ENCODE results near the gene UGT3A2. TPM values are rescaled to one million over a fixed set of nuclear protein-coding genes. Genes with fewer than 3 reads are reported as not detected.

Gene UGT3A2
- total and polyA plus RNA-seq, 2 experiments from 2014 or later = 17.2 to 27.0 TPM

- TF ChIP-seq, protein P1, sequence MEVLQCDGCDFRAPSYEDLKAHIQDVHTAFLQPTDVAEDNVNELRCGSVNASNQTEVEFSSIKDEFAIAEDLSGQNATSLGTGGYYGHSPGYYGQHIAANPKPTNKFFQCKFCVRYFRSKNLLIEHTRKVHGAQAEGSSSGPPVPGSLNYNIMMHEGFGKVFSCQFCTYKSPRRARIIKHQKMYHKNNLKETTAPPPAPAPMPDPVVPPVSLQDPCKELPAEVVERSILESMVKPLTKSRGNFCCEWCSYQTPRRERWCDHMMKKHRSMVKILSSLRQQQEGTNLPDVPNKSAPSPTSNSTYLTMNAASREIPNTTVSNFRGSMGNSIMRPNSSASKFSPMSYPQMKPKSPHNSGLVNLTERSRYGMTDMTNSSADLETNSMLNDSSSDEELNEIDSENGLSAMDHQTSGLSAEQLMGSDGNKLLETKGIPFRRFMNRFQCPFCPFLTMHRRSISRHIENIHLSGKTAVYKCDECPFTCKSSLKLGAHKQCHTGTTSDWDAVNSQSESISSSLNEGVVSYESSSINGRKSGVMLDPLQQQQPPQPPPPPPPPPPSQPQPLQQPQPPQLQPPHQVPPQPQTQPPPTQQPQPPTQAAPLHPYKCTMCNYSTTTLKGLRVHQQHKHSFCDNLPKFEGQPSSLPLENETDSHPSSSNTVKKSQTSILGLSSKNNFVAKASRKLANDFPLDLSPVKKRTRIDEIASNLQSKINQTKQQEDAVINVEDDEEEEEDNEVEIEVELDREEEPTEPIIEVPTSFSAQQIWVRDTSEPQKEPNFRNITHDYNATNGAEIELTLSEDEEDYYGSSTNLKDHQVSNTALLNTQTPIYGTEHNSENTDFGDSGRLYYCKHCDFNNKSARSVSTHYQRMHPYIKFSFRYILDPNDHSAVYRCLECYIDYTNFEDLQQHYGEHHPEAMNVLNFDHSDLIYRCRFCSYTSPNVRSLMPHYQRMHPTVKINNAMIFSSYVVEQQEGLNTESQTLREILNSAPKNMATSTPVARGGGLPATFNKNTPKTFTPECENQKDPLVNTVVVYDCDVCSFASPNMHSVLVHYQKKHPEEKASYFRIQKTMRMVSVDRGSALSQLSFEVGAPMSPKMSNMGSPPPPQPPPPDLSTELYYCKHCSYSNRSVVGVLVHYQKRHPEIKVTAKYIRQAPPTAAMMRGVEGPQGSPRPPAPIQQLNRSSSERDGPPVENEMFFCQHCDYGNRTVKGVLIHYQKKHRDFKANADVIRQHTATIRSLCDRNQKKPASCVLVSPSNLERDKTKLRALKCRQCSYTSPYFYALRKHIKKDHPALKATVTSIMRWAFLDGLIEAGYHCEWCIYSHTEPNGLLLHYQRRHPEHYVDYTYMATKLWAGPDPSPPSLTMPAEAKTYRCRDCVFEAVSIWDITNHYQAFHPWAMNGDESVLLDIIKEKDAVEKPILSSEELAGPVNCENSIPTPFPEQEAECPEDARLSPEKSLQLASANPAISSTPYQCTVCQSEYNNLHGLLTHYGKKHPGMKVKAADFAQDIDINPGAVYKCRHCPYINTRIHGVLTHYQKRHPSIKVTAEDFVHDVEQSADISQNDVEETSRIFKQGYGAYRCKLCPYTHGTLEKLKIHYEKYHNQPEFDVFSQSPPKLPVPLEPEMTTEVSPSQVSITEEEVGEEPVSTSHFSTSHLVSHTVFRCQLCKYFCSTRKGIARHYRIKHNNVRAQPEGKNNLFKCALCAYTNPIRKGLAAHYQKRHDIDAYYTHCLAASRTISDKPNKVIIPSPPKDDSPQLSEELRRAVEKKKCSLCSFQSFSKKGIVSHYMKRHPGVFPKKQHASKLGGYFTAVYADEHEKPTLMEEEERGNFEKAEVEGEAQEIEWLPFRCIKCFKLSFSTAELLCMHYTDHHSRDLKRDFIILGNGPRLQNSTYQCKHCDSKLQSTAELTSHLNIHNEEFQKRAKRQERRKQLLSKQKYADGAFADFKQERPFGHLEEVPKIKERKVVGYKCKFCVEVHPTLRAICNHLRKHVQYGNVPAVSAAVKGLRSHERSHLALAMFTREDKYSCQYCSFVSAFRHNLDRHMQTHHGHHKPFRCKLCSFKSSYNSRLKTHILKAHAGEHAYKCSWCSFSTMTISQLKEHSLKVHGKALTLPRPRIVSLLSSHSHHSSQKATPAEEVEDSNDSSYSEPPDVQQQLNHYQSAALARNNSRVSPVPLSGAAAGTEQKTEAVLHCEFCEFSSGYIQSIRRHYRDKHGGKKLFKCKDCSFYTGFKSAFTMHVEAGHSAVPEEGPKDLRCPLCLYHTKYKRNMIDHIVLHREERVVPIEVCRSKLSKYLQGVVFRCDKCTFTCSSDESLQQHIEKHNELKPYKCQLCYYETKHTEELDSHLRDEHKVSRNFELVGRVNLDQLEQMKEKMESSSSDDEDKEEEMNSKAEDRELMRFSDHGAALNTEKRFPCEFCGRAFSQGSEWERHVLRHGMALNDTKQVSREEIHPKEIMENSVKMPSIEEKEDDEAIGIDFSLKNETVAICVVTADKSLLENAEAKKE (CRISPR knock-in tag; IDR thresholded peaks at IDR 0.05) = no peak
- no peak for TF ChIP-seq CTCF (conservative IDR thresholded peaks at IDR 0.05; ENCODE audit: low read depth in 2 of 2)
Measured at GRCh38 chr5:36068751-36069281, 2.1 kb upstream of the UGT3A2 start (continued).

DNA sequence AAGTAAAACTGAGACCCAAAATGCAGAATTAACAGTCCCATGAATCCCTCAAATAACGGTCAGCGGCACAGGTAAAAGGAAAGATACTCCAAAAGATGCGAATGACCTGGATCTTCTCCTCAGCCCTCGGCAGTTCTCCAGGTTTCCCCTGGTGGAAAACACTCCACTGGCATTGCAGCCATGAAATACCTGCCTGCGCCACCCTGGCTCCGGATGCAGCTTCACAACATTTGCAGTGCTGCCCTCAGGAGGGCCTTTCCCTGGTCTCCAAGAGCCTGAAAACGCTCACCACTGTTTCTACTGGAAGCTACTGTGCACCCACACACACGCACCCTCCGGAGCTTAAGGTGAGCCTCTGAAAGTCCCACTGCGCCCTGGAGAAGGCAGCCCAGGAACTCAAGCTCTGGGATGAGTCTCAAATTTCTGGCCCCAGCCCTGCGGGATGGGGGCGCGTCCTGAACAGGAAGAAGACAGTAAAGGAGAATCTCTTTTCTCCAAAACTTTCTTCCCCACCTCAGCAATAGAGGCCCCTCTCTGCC, 612 bp downstream of the UGT3A2 start:
- no peak for DNase-seq (ENCODE audit: low spot score)
- Mint-ChIP-seq H3K4me1 (peaks cover 15% of the 10 kb centered on the region), H3K27me3 (ENCODE audit: insufficient read depth, low read depth, poor library complexity) (peaks cover 3% of the 10 kb centered on the region), H3K9me3 (peaks cover 7% of the 10 kb centered on the region; the same call in 1 of the 3 replicates), H3K4me3 (peak overlapping the region; percentile 87), H3K36me3 (ENCODE audit: low read depth) (peaks cover 25% of the 10 kb centered on the region), H3K27ac (peak overlapping the region; percentile 72; the same call in 1 of the 2 replicates)
- peaks cover 7% of the 10 kb centered on the region; the same call in 1 of the 2 replicates for H3K27me3 ChIP-seq (ENCODE audit: insufficient read depth)
- H2AFZ ChIP-seq = peak overlapping the region; percentile 84
- H3K4me1 ChIP-seq (ENCODE audit: insufficient read depth) = peaks cover 13% of the 10 kb centered on the region
- no peaks in the 10 kb centered on the region for H4K20me1 ChIP-seq (replicated peaks; ENCODE audit: insufficient read depth)
- H3K4me2 ChIP-seq = peak overlapping the region; percentile 79
- no peak overlapping the region for H3K27ac ChIP-seq (ENCODE audit: low read depth)
- H3K79me2 ChIP-seq (replicated peaks; ENCODE audit: insufficient read depth) = no peaks in the 10 kb centered on the region; the same call in none of the 2 replicates
- ATAC-seq = peak; percentile 51
- peak overlapping the region; percentile 63 for H3K4me3 ChIP-seq
- peaks cover 12% of the 10 kb centered on the region; the same call in 1 of the 2 replicates for H3K36me3 ChIP-seq (ENCODE audit: insufficient read depth)
- H3K9me2 ChIP-seq (ENCODE audit: insufficient read depth) = peaks cover 6% of the 10 kb centered on the region; the same call in 1 of the 2 replicates
- H3F3A ChIP-seq (replicated peaks; ENCODE audit: low read depth) = no peaks in the 10 kb centered on the region
- TF ChIP-seq ETS1 (IDR thresholded peaks at IDR 0.05) (no peak), POLR2AphosphoS5 (IDR thresholded peaks at IDR 0.05; ENCODE audit: low read depth) (no peak)
- TF ChIP-seq, protein P1 (CRISPR knock-in tag; IDR thresholded peaks at IDR 0.05) = no peak
